HEK293 (cell line): ENCODE measurements around the gene DUSP23.

Source experiments
- CTCF ChIA-PET: fragments of 350-600 bp; formaldehyde crosslinking; extraction: SDS; loops from one replicate; lab custom pipeline; 2021; ENCODE audit warnings: antibody characterized with exemption; lab: Yijun Ruan, JAX
- POLR2A ChIA-PET: fragments of 300-600 bp; formaldehyde crosslinking; extraction: SDS; loops from one replicate; lab custom pipeline; 2020; ENCODE audit warnings: antibody characterized with exemption, inconsistent platforms; lab: Yijun Ruan, JAX
- H3K27ac ChIP-seq: fragments of 200-500 bp; sonication (Bioruptor generic); 2 replicates; pipeline ENCODE4 v1.5.1; 2014; ENCODE audit warnings: low read depth, low read length, control low read depth, inconsistent platforms; ENCODE audit errors: extremely low read depth
- H3K36me3 ChIP-seq, 2 experiments: fragments of 200-500 bp in 1 of 2; sonication (Bioruptor generic) in 1 of 2; 1 replicate in 1 of 2; 2 replicates in 1 of 2; pipeline ENCODE4 v1.5.1; 2014 to 2017; ENCODE audit warnings: inconsistent platforms in 2 of 2, low read length in 2 of 2; ENCODE audit not compliant: control insufficient read depth in 2 of 2, insufficient read depth in 1 of 2
- H3K4me1 ChIP-seq: fragments of 200-500 bp; sonication (Bioruptor generic); 2 replicates; pipeline ENCODE4 v1.5.1; 2014; ENCODE audit warnings: mild to moderate bottlenecking, low read length, inconsistent platforms; ENCODE audit not compliant: control insufficient read depth, insufficient read depth
- H3K4me3 ChIP-seq: 2 replicates; pipeline ENCODE4 v1.5.1; 2011; ENCODE audit warnings: low read depth, mild to moderate bottlenecking, control low read depth, low read length, moderate library complexity
- H3K9me3 ChIP-seq: fragments of 200-500 bp; sonication (Bioruptor generic); 2 replicates; pipeline ENCODE4 v1.5.1; 2014; ENCODE audit warnings: low read depth, low read length, inconsistent platforms; ENCODE audit not compliant: control insufficient read depth, insufficient read depth
- EGR2 ChIP-seq: fragments of 450-650 bp; formaldehyde crosslinking; IDR thresholded peaks from 2 replicates; pipeline ENCODE4 v1.5.1; 2016; ENCODE audit warnings: low read depth, missing biosample characterization, missing genetic modification characterization
- KLF1 ChIP-seq: fragments of 450-650 bp; formaldehyde crosslinking; IDR thresholded peaks from 2 replicates; pipeline ENCODE4 v1.5.1; 2016; ENCODE audit warnings: missing biosample characterization, missing genetic modification characterization
- OVOL3 ChIP-seq: fragments of 450-650 bp; formaldehyde crosslinking; IDR thresholded peaks from 2 replicates; pipeline ENCODE4 v1.5.1; 2016; ENCODE audit warnings: missing biosample characterization, missing genetic modification characterization
- PRDM10 ChIP-seq: fragments of 450-650 bp; formaldehyde crosslinking; IDR thresholded peaks from 2 replicates; pipeline ENCODE4 v1.5.1; 2016; ENCODE audit warnings: missing biosample characterization, missing genetic modification characterization
- RBAK ChIP-seq: fragments of 450-650 bp; formaldehyde crosslinking; IDR thresholded peaks from 2 replicates; pipeline ENCODE4 v1.5.1; 2016; ENCODE audit warnings: missing biosample characterization, missing genetic modification characterization
- SETDB1 ChIP-seq: IDR thresholded peaks from one replicate; pipeline ENCODE4 v1.6.1; 2017; ENCODE audit warnings: mild to moderate bottlenecking, low read length, moderate library complexity, mixed read lengths; ENCODE audit not compliant: insufficient read length
- TCF7L2 ChIP-seq: IDR thresholded peaks from 2 replicates; pipeline ENCODE4 v1.6.1; 2011; ENCODE audit warnings: low read depth, mild to moderate bottlenecking, inconsistent platforms, low read length, moderate library complexity, borderline replicate concordance
- ZBTB8A ChIP-seq: fragments of 450-650 bp; formaldehyde crosslinking; IDR thresholded peaks from 2 replicates; pipeline ENCODE4 v1.5.1; 2016; ENCODE audit warnings: missing biosample characterization, missing genetic modification characterization
- ZIC2 ChIP-seq: fragments of 450-650 bp; formaldehyde crosslinking; IDR thresholded peaks from 2 replicates; pipeline ENCODE4 v1.5.1; 2016; ENCODE audit warnings: missing biosample characterization, missing genetic modification characterization
- ZNF10 ChIP-seq: fragments of 450-650 bp; formaldehyde crosslinking; IDR thresholded peaks from 2 replicates; pipeline ENCODE4 v1.5.1; 2017; ENCODE audit warnings: missing biosample characterization, missing genetic modification characterization
- ZNF114 ChIP-seq: fragments of 450-650 bp; formaldehyde crosslinking; IDR thresholded peaks from 2 replicates; pipeline ENCODE4 v1.5.0; 2017; ENCODE audit warnings: missing biosample characterization, missing genetic modification characterization
- ZNF169 ChIP-seq: fragments of 450-650 bp; formaldehyde crosslinking; IDR thresholded peaks from 2 replicates; pipeline ENCODE4 v1.5.1; 2016; ENCODE audit warnings: missing biosample characterization, missing genetic modification characterization
- ZNF23 ChIP-seq: fragments of 450-650 bp; formaldehyde crosslinking; IDR thresholded peaks from 2 replicates; pipeline ENCODE4 v1.5.1; 2016; ENCODE audit warnings: missing biosample characterization, missing genetic modification characterization, borderline replicate concordance
- ZNF280C ChIP-seq: fragments of 450-650 bp; formaldehyde crosslinking; IDR thresholded peaks from 2 replicates; pipeline ENCODE4 v1.5.1; 2016; ENCODE audit warnings: missing biosample characterization, missing genetic modification characterization
- ZNF354C ChIP-seq: fragments of 450-650 bp; formaldehyde crosslinking; IDR thresholded peaks from 2 replicates; pipeline ENCODE4 v1.5.1; 2016; ENCODE audit warnings: missing biosample characterization, missing genetic modification characterization, low read depth, borderline replicate concordance
- ZNF394 ChIP-seq: fragments of 450-650 bp; formaldehyde crosslinking; IDR thresholded peaks from 2 replicates; pipeline ENCODE4 v1.5.1; 2016; ENCODE audit warnings: missing biosample characterization, missing genetic modification characterization, mild to moderate bottlenecking, moderate library complexity, borderline replicate concordance
- ZNF514 ChIP-seq: fragments of 450-650 bp; formaldehyde crosslinking; IDR thresholded peaks from 2 replicates; pipeline ENCODE4 v1.5.1; 2016; ENCODE audit warnings: missing biosample characterization, missing genetic modification characterization
- ZNF664 ChIP-seq: fragments of 450-650 bp; formaldehyde crosslinking; IDR thresholded peaks from 2 replicates; pipeline ENCODE4 v1.5.1; 2016; ENCODE audit warnings: missing biosample characterization, missing genetic modification characterization
- ZNF670 ChIP-seq: fragments of 450-650 bp; formaldehyde crosslinking; IDR thresholded peaks from 2 replicates; pipeline ENCODE4 v1.5.1; 2016; ENCODE audit warnings: missing biosample characterization, missing genetic modification characterization, low read depth
- ZNF830 ChIP-seq: fragments of 450-650 bp; IDR thresholded peaks from 2 replicates; pipeline ENCODE4 v1.5.0; 2018; ENCODE audit warnings: missing biosample characterization, missing genetic modification characterization, low read depth, mild to moderate bottlenecking, moderate library complexity

Gene DUSP23

GRCh38 chr1:159799446-159799985, 18.8 kb downstream of the DUSP23 start:
- no peak for TF ChIP-seq ZNF664
- Histone ChIP-seq H3K9me3 (no peaks in the 10 kb centered on the region), H3K36me3 (no peaks in the 10 kb centered on the region), H3K4me1 (no peaks in the 10 kb centered on the region), H3K27ac (no peak overlapping the region), H3K4me3 (no peak overlapping the region)
- CTCF ChIA-PET = interaction anchor here (0.6 to 18.7 kb wide), 50 partner anchors 10 to 710 kb away, joined by 3 to 415 read pairs (median 4); partner anchors contain the start of genes IGSF9 and SLAMF8
- POLR2A ChIA-PET = no interaction called here

GRCh38 chr1:159800177-159800930, 19.6 kb downstream of the DUSP23 start:
- Histone ChIP-seq H3K4me3 (no peak overlapping the region), H3K36me3 (no peaks in the 10 kb centered on the region), H3K27ac (no peak overlapping the region), H3K9me3 (no peaks in the 10 kb centered on the region)
- ChIA-PET CTCF (interaction anchor here (0.7 to 18.7 kb wide), 9 partner anchors 9 to 207 kb away, joined by 3 to 415 read pairs (median 15); no protein-coding TSS in a partner anchor), POLR2A (no interaction called here)
- TF ChIP-seq ZNF514 = no peak
- no peak for TF ChIP-seq ZNF114 (tag by site-specific recombination)
- no peak for TF ChIP-seq ZNF830 (tag by site-specific recombination)
- TF ChIP-seq RBAK = no peak
- no peak for TF ChIP-seq ZNF23 (tag by site-specific recombination)
- TF ChIP-seq OVOL3 (tag by site-specific recombination) = no peak
- TF ChIP-seq EGR2 (tag by site-specific recombination) = no peak
- TF ChIP-seq, all 188 proteins: peak for 0
- no peaks in the 10 kb centered on the region for H3K4me1 ChIP-seq

GRCh38 chr1:159802111-159802510, 21.3 kb downstream of the DUSP23 start, which contains the start of gene FCRL6:
FCRL6 (plus strand) TSS chr1:159802360; CDS start chr1:159802425, 65 bp downstream.
- Histone ChIP-seq H3K4me3 (no peak within 1 kb of the TSS), H3K4me1 (no peaks in the 10 kb centered on the region), H3K36me3 (no peaks in the 10 kb centered on the region), H3K9me3 (no peaks in the 10 kb centered on the region), H3K27ac (no peak within 1 kb of the TSS)
- ChIA-PET CTCF (interaction anchor here (0.6 to 18.7 kb wide), 9 partner anchors 10 to 1677 kb away, joined by 3 to 415 read pairs (median 3); no protein-coding TSS in a partner anchor), POLR2A (no interaction called here)
- TF ChIP-seq ZBTB8A (no peak), ZIC2 (tag by site-specific recombination) (no peak), ZNF664 (no peak), PRDM10 (no peak), ZNF280C (tag by site-specific recombination) (no peak), ZNF169 (tag by site-specific recombination) (no peak), KLF1 (tag by site-specific recombination) (no peak), ZNF670 (tag by site-specific recombination) (no peak), TCF7L2 (no peak), ZNF830 (tag by site-specific recombination) (no peak), SETDB1 (no peak), ZNF354C (tag by site-specific recombination) (no peak), ZNF394 (tag by site-specific recombination) (no peak), ZNF10 (no peak)
